Nephron (organoid): ENCODE results near the gene MAS1L.
"Not testable (repeated sequence)": the region's sequence is repeated elsewhere in the genome, so short reads cannot be mapped to it uniquely, and the experiment has no call there.

Source experiments
- H3K27ac Mint-ChIP-seq, 3 experiments: 2 replicates each; pipeline ENCODE4 v1.8.0; 2020; ENCODE audit warnings: mixed read lengths in 3 of 3, mild to moderate bottlenecking in 2 of 3, moderate library complexity in 1 of 3
- H3K27me3 Mint-ChIP-seq: 2 replicates; pipeline ENCODE4 v1.8.0; 2021; ENCODE audit warnings: low read depth, mild to moderate bottlenecking, moderate library complexity, mixed read lengths
- H3K36me3 Mint-ChIP-seq: 2 replicates; pipeline ENCODE4 v1.8.0; 2020; ENCODE audit warnings: low read depth, mixed read lengths
- H3K4me1 Mint-ChIP-seq: 2 replicates; pipeline ENCODE4 v1.8.0; 2020; ENCODE audit warnings: mixed read lengths
- H3K4me3 Mint-ChIP-seq, 3 experiments: 2 replicates each; pipeline ENCODE4 v1.8.0; 2020; ENCODE audit warnings: mild to moderate bottlenecking in 3 of 3, mixed read lengths in 3 of 3, moderate library complexity in 2 of 3
- H3K9me3 Mint-ChIP-seq: 2 replicates; pipeline ENCODE4 v1.8.0; 2020; ENCODE audit warnings: mixed read lengths
- TF ChIP-seq, protein P1 (sequence below), 3 experiments: fragments of 200-600 bp; sonication (generic); IDR thresholded peaks; one replicate each; pipeline ENCODE4 v1.5.0; 2021; ENCODE audit warnings: antibody characterized with exemption in 3 of 3; ENCODE audit not compliant: unreplicated experiment in 3 of 3

MAS1L gene

DNA sequence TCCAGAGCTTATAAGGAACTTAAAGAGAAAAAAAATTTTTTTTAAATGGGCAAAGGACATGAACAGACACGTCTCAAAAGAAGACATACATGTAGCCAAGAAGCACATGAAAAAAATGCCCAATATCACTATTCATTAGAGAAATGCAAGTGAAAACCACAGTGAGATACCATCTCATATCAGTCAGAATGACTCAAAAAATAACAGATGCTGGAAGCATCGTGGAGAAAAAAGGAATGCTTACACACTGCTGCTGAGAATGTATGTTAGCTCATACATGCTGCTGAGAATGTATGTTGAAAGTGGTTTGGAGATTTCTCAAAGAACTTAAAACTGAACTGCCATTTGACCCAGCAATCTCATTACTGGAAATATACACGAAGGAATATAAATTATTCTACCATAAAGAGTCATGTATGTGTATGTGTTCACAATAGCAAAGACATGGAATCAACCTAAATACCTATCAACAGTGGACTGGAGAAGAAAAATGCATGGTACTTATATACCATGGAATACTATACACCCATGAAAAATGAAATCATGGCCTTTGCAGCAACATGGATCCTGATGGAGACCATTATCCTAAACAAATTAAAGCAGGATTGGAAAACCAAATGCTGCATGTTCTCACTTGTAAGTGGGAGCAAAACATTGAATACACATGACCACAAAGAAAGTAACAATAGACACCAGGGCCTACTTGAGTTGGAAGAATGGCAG is 36.1 kb downstream of the MAS1L start:
- TF ChIP-seq, protein P1, sequence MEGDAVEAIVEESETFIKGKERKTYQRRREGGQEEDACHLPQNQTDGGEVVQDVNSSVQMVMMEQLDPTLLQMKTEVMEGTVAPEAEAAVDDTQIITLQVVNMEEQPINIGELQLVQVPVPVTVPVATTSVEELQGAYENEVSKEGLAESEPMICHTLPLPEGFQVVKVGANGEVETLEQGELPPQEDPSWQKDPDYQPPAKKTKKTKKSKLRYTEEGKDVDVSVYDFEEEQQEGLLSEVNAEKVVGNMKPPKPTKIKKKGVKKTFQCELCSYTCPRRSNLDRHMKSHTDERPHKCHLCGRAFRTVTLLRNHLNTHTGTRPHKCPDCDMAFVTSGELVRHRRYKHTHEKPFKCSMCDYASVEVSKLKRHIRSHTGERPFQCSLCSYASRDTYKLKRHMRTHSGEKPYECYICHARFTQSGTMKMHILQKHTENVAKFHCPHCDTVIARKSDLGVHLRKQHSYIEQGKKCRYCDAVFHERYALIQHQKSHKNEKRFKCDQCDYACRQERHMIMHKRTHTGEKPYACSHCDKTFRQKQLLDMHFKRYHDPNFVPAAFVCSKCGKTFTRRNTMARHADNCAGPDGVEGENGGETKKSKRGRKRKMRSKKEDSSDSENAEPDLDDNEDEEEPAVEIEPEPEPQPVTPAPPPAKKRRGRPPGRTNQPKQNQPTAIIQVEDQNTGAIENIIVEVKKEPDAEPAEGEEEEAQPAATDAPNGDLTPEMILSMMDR (IDR thresholded peaks at IDR 0.05; ENCODE audit: unreplicated experiment in 3 of 3): no peak
- Mint-ChIP-seq H3K9me3 (no peaks in the 10 kb centered on the region), H3K36me3 (no peaks in the 10 kb centered on the region), H3K4me3 (no peak overlapping the region), H3K27me3 (peaks cover 10% of the 10 kb centered on the region), H3K27ac (no peak overlapping the region), H3K4me1 (no peaks in the 10 kb centered on the region)

DNA sequence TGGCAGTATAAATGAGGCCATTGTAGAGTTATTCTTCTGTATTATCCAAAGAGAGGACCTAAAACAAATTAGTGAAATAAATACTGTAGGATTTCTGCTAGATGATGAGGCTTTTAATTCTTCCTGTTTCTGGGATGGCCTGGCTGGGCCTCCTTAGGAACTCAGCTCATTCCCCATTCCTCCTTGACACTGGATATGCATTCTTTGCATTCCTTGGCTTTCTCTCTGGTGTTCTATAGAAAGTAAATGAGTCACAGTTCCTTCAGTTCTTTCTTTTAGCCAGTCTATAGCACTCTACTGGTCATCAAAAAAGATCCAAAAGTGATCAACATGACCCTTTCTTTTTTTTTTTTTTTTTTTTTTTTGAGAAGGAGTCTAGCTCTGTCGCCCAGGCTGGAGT is 40.1 kb downstream of the MAS1L start:
- H3K4me3 Mint-ChIP-seq: no peak overlapping the region
- TF ChIP-seq, protein P1 (IDR thresholded peaks at IDR 0.05; ENCODE audit: unreplicated experiment in 3 of 3): no peak
- peaks cover 7% of the 10 kb centered on the region for H3K9me3 Mint-ChIP-seq
- no peak overlapping the region for H3K27ac Mint-ChIP-seq
- peaks cover 10% of the 10 kb centered on the region for H3K27me3 Mint-ChIP-seq
- H3K4me1 Mint-ChIP-seq: no peaks in the 10 kb centered on the region
- H3K36me3 Mint-ChIP-seq: no peaks in the 10 kb centered on the region

DNA sequence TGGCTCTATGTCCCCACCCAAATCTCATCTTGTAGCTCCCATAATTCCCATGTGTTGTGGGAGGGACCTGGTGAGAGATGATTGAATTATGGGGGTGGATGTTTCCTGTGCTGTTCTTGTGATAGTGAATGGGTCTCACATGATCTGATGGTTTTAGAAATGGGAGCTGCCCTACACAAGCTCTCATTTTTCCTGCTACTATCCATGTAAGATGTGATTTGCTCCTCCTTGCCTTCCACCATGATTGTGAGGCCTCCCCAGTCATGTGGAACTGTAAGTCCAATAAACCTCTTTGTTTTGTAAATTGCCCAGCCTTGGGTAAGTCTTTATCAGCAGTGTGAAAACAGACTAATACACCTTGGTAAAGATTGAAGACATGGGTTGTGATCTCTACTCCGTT is 43.7 kb downstream of the MAS1L start:
- H3K9me3 Mint-ChIP-seq, H3K27me3 Mint-ChIP-seq, H3K36me3 Mint-ChIP-seq, H3K4me3 Mint-ChIP-seq, H3K4me1 Mint-ChIP-seq, H3K27ac Mint-ChIP-seq: not testable (repeated sequence)

DNA sequence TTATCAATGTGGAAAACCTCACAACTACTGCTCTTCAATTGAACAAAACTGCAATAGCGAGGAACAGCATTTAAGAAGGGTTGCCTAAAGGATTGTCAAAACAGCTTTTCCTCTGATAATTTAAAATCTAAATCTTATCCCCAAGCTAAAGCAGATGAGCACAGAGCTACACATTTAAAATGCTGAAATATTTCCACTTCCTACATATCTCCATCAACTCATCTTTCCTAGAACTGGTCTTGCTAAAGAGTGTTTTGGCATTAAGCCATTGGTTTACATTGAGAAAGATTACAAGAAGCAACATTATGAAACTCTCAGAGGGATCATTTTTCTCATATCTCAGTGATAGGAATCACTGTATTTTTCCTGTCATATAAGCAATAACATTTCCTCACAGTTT is 45.0 kb downstream of the MAS1L start:
- H3K36me3 Mint-ChIP-seq: no peaks in the 10 kb centered on the region
- H3K4me3 Mint-ChIP-seq: no peak overlapping the region
- TF ChIP-seq, protein P1 (IDR thresholded peaks at IDR 0.05; ENCODE audit: unreplicated experiment in 3 of 3): no peak
- peaks cover 4% of the 10 kb centered on the region for H3K27me3 Mint-ChIP-seq
- peaks cover 7% of the 10 kb centered on the region for H3K9me3 Mint-ChIP-seq
- no peak overlapping the region for H3K27ac Mint-ChIP-seq
- no peaks in the 10 kb centered on the region for H3K4me1 Mint-ChIP-seq

DNA sequence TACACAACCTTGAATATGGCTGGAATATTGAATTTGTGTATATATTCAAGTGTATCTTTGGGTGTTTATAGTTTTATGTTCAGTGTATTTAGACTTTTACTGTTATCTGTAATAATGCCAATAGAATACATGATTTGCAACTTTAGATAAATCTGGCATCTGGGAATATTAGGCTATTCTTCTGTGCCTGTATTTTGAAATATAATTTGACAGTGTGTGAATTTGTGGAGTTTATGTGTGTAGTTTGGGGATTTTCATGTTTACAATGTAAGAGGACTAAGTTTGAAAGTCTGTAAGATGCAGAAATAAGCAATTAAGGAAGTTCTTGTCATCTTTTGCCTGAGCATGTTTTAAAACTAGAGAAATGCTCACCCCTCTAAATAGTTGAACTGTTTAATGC is 48.8 kb downstream of the MAS1L start, which contains the start of gene OR10C1:
TSS of gene OR10C1 (plus strand) at position 301 of the 400 bp plus-strand sequence. CDS start 710 bp downstream, outside the sequence.
- TF ChIP-seq, protein P1 (IDR thresholded peaks at IDR 0.05; ENCODE audit: unreplicated experiment in 3 of 3): no peak
- H3K27ac Mint-ChIP-seq: no peak within 1 kb of the TSS
- H3K4me1 Mint-ChIP-seq: no peaks in the 10 kb centered on the region
- no peaks in the 10 kb centered on the region for H3K36me3 Mint-ChIP-seq
- peaks cover 5% of the 10 kb centered on the region for H3K9me3 Mint-ChIP-seq
- H3K4me3 Mint-ChIP-seq: no peak within 1 kb of the TSS
- peaks cover 4% of the 10 kb centered on the region for H3K27me3 Mint-ChIP-seq

DNA sequence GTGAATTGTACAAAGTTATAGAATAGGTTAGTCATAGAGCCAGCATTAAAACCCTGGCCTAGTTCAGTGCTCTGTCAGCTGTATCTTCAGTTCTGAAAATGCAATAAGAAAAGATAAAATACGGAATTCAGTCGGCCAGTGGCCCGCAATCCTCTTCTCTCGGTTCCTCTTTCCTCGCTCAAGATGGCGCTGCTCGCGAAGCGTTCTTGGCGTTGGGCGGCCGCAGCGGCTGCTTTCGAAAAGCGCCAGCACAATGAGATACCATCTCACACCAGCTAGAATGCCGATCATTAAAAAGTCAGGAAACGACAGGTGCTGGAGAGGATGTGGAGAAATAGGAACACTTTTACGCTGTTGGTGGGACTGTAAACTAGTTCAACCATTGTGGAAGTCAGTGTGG is 51.0 kb downstream of the MAS1L start:
- not testable (repeated sequence) for H3K4me3 Mint-ChIP-seq, H3K4me1 Mint-ChIP-seq, H3K36me3 Mint-ChIP-seq, H3K9me3 Mint-ChIP-seq, H3K27ac Mint-ChIP-seq, H3K27me3 Mint-ChIP-seq
